Measurements from ENCODE around the gene XYLT1. TPM values are rescaled to one million over a fixed set of nuclear protein-coding genes. Genes with fewer than 3 reads are reported as not detected.

The XYLT1 gene
- total RNA-seq, 6 experiments from 2014 or later: 0.48 to 2.0 (median 0.59) TPM

GRCh38 chr16:17437127-17437720, 33.5 kb downstream of the XYLT1 start:
- ATAC-seq (no peak), DNase-seq (no peak)
- no peaks in the 10 kb centered on the region for H3K9me3 ChIP-seq
- no peak overlapping the region for H3K27ac ChIP-seq
- intact Hi-C loops (cut with DNase I): no loop called here
- TF ChIP-seq CTCF (IDR thresholded peaks at IDR 0.05) (no peak), POLR2A (IDR thresholded peaks at IDR 0.05) (no peak)
- H3K4me1 ChIP-seq: no peaks in the 10 kb centered on the region
- H3K27me3 ChIP-seq: no peaks in the 10 kb centered on the region
- H3K36me3 ChIP-seq: no peaks in the 10 kb centered on the region
- WGBS (ENCODE audit: insufficient coverage, low coverage, low lambda C conversion rate, missing lambda C conversion rate): 52% methylated on average over 12 of the region's 13 CpGs
- no peak overlapping the region for H3K4me3 ChIP-seq

- ATAC-seq (no peak), DNase-seq (no peak)
- no peaks in the 10 kb centered on the region for H3K9me3 ChIP-seq
- intact Hi-C loops (cut with DNase I): no loop called here
- WGBS (ENCODE audit: insufficient coverage, low coverage, low lambda C conversion rate, missing lambda C conversion rate): 66% methylated on average over 3 of the region's 5 CpGs
- H3K4me3 ChIP-seq: no peak overlapping the region
- no peak overlapping the region for H3K27ac ChIP-seq
- no peaks in the 10 kb centered on the region for H3K36me3 ChIP-seq
- no peaks in the 10 kb centered on the region for H3K27me3 ChIP-seq
- TF ChIP-seq POLR2A (IDR thresholded peaks at IDR 0.05): no peak
- TF ChIP-seq CTCF (IDR thresholded peaks at IDR 0.05): no peak
- H3K4me1 ChIP-seq: peaks cover 0 to 2% (median 0%) of the 10 kb centered on the region in 4 donors
These were observed 35.4 kb downstream of the XYLT1 start for GRCh38 chr16:17435318-17435717.

- Histone ChIP-seq H3K4me3 (no peak overlapping the region), H3K27me3 (no peaks in the 10 kb centered on the region), H3K4me1 (peaks cover 0 to 2% (median 0%) of the 10 kb centered on the region in 4 donors), H3K9me3 (no peaks in the 10 kb centered on the region), H3K36me3 (no peaks in the 10 kb centered on the region), H3K27ac (no peak overlapping the region)
- intact Hi-C loops (cut with DNase I): no loop called here
- WGBS (ENCODE audit: insufficient coverage, low coverage, low lambda C conversion rate, missing lambda C conversion rate): 50% methylated on average over 12 of the region's 13 CpGs
- no peak for DNase-seq
- no peak for ATAC-seq
- TF ChIP-seq CTCF (IDR thresholded peaks at IDR 0.05) (no peak), POLR2A (IDR thresholded peaks at IDR 0.05) (no peak)
These were observed 36.9 kb downstream of the XYLT1 start for GRCh38 chr16:17433577-17434451.

- Histone ChIP-seq H3K4me3 (no peak overlapping the region), H3K27me3 (no peaks in the 10 kb centered on the region), H3K9me3 (no peaks in the 10 kb centered on the region), H3K36me3 (no peaks in the 10 kb centered on the region), H3K27ac (no peak overlapping the region), H3K4me1 (peaks cover 0 to 2% (median 0%) of the 10 kb centered on the region in 4 donors)
- 49% methylated on average over 10 of the region's 12 CpGs for WGBS (ENCODE audit: insufficient coverage, low coverage, low lambda C conversion rate, missing lambda C conversion rate)
- DNase-seq (no peak), ATAC-seq (no peak)
- intact Hi-C loops (cut with DNase I): no loop called here
- no peak for TF ChIP-seq POLR2A (IDR thresholded peaks at IDR 0.05)
- no peak for TF ChIP-seq CTCF (IDR thresholded peaks at IDR 0.05)
These were observed 37.7 kb downstream of the XYLT1 start for GRCh38 chr16:17432901-17433576.
